Measurements from ENCODE around the gene GNAZ.

GNAZ gene

DNA sequence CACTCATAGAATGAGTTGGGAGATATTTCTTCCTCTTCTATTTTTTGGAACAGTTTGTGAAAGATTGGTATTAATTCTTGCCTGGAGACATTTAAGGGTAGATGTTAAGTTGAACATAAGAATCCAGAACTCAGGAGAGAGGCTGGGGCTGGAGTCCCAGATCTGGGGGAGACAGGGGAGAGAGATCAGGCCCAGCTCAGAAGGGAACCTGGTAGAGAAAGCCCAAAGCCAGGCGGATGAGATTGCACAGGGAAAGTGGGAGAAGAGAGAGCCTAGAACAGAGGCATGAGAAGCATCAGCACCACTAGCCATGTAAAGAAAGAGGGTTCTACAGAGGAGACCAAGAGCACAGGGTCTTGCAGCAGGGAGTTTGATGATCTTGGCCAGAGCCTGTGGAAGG, 13.0 kb upstream of the GNAZ start:
- Mint-ChIP-seq H3K4me1 (ENCODE audit: low read depth) (no peaks in the 10 kb centered on the region), H3K27ac (no peak overlapping the region), H3K4me3 (no peak overlapping the region), H3K9me3 (ENCODE audit: low read depth) (no peaks in the 10 kb centered on the region), H3K36me3 (no peaks in the 10 kb centered on the region), H3K27me3 (peaks cover 3% of the 10 kb centered on the region)

DNA sequence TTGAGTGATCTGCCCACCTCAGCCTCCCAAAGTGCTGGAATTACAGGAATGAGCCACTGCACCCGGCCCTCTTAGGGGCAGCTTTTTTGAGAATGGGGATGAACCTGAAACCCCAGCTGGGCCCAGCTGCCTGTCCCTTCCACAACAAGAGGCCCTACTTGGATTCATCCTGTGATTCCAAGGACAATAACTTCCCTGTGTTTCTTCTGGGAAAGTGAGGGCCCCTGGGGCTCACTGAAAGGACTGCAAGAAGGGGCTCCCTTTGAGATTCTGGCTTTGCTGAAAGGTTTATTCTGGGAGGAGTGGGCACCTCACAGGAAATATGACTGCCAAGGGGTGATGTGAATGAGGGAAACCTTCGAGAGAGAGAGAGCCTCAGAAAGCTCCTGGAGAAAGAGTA, 12.3 kb upstream of the GNAZ start:
- Mint-ChIP-seq H3K4me3 (no peak overlapping the region), H3K36me3 (no peaks in the 10 kb centered on the region), H3K27me3 (peaks cover 3% of the 10 kb centered on the region), H3K4me1 (ENCODE audit: low read depth) (no peaks in the 10 kb centered on the region), H3K27ac (no peak overlapping the region), H3K9me3 (ENCODE audit: low read depth) (no peaks in the 10 kb centered on the region)

DNA sequence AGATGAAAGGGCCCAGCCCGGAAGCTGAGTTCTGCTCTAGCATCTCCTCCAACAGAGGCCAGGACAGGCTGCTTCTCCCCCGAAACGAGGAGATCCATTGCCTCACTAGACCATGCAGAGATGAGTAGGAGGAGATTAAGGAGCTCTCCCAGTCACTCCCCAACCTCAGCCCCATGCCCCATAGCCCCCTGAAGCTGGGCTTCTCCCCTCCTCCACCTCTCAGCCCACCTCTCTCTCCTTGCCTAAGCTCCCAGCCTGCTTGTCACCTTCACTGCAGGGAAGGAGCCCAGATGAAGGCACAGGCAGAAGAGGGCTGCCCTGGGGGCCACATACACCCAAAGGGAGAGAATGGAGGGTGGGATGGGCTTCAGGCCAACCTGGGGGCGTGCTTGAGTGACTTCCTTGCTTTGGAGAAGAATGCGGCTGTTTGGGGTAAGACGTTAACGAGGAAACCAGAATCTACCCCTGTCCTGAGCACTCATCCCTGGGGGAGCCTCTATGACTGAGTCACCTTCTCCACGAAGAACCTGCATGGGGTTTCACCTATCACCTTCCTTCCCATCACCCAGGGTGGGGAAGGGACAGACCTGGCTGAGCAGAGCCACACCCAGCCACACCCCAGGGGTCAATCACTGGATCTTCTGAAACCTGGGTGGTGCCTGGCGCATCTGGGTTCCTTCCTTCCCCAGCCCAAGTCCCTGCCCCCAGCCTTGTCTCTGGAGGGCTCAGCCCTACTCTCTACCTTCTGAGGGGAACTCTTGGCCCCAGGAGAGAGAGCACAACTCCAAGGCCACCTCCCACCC, 11.6 kb upstream of the GNAZ start:
- Mint-ChIP-seq H3K27me3 (peaks cover 2% of the 10 kb centered on the region), H3K27ac (no peak overlapping the region), H3K4me1 (ENCODE audit: low read depth) (no peaks in the 10 kb centered on the region), H3K36me3 (no peaks in the 10 kb centered on the region), H3K9me3 (ENCODE audit: low read depth) (no peaks in the 10 kb centered on the region), H3K4me3 (no peak overlapping the region)

DNA sequence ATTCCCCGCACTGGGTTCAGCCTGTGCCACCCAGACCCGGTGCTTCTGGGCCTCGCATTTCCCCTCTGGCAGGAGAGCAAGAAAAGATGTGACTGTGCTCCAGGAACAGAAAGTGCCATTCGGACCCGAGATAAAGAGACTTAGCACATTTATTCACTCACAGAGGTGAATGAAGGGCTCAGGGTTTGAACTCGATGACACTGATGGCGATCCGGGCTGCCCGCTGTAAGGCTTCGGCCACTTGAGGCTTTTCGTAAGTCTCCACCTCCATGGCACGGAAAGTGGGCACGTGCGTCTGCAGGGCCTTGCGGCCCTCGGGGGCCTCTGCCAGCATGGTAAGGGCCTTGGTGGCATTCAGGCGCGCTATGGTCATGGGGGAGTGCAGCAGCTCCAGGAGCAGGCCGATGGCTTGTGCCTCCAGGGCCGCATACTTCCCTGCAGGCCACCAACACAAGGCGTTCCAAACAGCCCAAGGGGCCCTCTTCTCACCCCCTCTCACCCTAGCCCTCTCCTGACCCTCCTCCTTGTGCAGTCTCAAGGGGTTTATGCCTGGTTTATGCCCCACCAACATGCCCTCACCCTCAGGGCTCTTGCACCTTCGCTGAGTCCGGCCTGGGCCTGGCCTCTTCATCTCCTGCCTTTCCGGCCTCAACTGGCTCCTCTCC, 10.9 kb upstream of the GNAZ start:
- Mint-ChIP-seq H3K36me3 (no peaks in the 10 kb centered on the region), H3K27ac (no peak overlapping the region), H3K4me1 (ENCODE audit: low read depth) (no peaks in the 10 kb centered on the region), H3K27me3 (peaks cover 2% of the 10 kb centered on the region), H3K4me3 (no peak overlapping the region), H3K9me3 (ENCODE audit: low read depth) (no peaks in the 10 kb centered on the region)

DNA sequence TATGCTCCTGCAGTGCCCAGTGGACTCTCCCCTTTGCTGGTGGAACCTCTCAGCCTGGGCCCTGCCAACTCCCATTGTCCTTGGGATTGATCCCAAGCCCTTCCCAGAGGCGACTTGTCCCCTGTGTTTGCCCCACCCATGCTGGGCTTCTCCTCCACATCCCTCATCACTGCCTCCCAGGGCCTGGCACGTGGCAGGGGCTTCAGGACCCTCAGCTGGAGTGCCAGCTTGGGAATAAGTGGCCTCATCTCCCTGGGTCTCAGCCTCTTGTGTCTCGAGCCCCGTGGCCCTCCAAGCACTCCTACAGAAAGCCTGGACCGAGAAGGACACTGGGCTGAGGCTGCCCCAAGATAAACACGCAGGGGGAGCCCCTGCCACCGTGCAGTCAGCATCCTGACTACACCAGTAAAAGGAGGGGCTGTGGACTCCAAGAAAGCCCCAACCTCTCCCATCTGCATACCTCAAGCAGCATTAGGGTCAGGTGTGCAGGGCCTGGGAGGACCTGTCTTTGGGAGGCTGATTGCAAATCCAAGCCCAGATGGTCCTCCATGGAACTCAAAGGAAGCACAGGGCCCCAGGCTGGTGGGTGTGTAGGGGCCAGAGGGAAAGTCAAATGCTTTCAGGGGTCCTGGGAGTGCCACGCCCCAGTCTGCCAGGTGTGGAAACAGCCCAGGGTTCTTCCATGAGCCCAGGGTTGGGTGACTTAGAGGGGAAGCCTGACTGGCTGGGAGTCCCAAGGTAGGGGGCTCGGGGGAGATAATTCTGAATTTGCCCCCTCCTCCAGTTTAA, 9.5 kb upstream of the GNAZ start:
- Mint-ChIP-seq H3K36me3 (no peaks in the 10 kb centered on the region), H3K27ac (no peak overlapping the region), H3K4me3 (no peak overlapping the region), H3K4me1 (ENCODE audit: low read depth) (no peaks in the 10 kb centered on the region), H3K9me3 (ENCODE audit: low read depth) (no peaks in the 10 kb centered on the region), H3K27me3 (peaks cover 2% of the 10 kb centered on the region)

DNA sequence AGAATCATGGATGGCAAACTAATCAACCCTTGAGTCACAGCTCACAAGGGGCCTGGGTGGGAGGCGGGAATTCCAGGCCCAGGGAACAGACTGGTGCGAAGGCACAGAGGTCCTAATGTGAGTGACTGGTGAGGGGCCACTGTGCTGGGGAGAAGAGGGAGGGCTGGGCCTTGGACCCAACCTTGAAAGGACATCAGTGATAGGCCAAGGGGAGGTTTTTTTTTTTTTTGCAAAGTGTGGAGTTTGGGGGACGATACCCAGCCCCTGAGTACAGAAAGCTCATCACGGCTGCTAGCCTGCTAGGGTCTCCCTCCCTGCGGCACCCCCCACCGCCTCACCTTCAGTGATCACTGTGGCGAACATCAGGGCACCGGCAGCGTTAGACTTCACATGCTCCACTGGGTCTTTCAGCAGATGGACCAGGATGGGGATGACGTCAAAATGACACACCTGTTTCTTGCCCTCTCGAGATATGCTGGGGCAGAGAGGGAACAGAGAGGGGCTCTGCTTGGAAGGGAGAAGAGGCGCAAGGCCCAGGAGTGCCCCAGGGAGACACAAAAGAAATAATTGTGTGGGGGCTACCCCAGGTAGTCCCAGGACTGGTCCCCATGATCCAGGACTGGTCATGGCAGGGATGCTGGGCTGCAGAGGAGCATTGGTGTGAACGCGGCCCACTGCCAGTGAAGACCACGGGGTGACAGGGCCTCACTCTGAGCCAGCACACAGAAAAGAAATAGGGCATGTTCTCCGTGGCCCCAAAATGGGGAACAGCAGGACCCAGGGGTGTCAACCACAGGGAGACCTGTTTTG, 8.6 kb upstream of the GNAZ start:
- peaks cover 2% of the 10 kb centered on the region for H3K27me3 Mint-ChIP-seq

DNA sequence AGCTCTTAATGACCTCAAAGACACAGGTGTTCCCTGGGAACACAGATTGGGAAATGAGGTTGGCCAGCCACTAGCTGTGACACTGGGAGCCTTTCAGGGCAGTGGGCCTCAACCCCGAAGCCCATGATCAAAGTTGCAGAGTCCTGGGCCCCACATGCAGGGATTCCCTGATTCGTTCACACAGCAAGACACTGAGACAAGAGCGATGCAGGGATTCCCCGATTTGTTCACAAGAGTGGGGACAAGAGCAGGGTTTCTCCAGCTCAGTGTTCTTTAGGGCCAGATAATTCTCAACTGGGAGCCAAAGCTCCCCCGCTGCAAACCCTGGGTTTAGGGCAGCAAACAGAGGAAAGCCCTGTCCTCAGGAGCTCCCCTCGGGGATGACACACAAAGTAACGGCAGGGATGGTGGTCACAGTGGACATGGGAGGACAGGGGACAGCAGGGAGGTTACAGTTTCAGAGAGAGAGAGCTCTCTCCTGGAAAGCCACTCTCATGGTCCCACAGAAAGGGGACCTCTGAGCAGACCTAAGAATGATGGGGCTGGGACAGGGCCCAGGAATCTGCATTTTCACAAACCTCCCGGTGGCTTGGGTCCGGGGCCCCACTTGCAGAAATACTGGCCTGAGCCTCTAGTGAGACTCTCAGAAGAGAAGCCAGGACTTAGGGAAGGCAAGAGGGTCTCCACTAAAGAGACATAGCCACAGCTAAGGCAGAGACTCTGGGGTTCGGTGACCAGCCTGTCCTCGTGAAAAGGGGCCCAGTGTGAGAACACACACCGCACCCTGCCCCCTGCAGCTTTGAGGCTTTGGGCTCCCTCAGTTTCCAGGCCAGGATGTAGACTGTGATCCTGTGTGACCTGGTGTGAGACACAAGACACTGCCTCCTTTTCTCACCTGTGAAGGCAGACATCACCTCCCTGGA, 7.4 kb upstream of the GNAZ start:
- H3K9me3 Mint-ChIP-seq (ENCODE audit: low read depth) = no peaks in the 10 kb centered on the region
- H3K4me3 Mint-ChIP-seq = no peak overlapping the region
- no peak overlapping the region for H3K27ac Mint-ChIP-seq
- H3K27me3 Mint-ChIP-seq = no peaks in the 10 kb centered on the region
- no peaks in the 10 kb centered on the region for H3K36me3 Mint-ChIP-seq
- H3K4me1 Mint-ChIP-seq (ENCODE audit: low read depth) = no peaks in the 10 kb centered on the region

More for the DNA sequence above, 8.6 kb upstream of the GNAZ start:
- Mint-ChIP-seq H3K36me3 (no peaks in the 10 kb centered on the region), H3K27ac (no peak overlapping the region), H3K4me1 (ENCODE audit: low read depth) (no peaks in the 10 kb centered on the region), H3K4me3 (no peak overlapping the region), H3K9me3 (ENCODE audit: low read depth) (no peaks in the 10 kb centered on the region)

DNA sequence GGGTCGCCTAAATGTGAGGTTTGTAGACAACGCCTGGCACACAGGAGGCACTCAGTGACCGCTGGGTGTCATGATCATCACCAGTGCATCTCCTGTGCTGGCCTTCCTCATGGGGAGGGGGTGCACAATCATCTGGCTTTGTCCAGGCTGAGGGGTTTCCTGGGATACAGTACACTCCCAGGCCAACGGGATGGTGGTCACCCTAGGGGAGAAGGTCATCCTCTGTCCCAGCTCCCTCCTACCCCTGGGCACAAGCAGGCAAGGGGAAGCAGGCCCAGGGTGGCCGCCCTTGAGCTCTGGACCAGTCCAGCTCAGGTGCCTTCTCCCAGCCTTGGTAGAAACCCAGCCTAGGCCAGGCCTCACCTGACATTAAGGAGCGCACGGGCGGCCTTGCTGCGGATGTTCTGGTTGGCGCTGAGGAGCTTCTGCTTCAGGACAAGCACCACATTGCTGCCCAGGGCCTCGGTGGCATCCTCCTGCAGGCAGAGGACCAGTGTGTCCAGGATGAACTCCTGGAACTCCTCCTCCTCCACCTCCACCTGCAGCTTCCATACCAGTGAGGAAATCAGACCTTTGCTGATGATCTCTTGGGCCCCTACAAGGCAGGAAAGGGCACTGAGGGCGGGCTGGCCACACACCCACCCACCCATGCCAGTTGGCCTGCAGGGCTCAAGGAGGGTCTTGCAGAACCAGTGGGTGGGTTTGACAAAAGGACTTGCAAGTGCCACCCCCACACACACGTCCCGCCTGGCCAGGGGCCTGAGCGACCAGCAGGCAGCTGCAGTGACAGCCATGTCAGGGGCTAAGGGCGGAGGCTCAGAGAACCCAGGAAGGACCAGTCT, 6.6 kb upstream of the GNAZ start:
- H3K9me3 Mint-ChIP-seq (ENCODE audit: low read depth) = no peaks in the 10 kb centered on the region
- H3K27ac Mint-ChIP-seq = no peak overlapping the region
- H3K4me3 Mint-ChIP-seq = no peak overlapping the region
- H3K36me3 Mint-ChIP-seq = no peaks in the 10 kb centered on the region
- H3K4me1 Mint-ChIP-seq (ENCODE audit: low read depth) = no peaks in the 10 kb centered on the region
- H3K27me3 Mint-ChIP-seq = no peaks in the 10 kb centered on the region

DNA sequence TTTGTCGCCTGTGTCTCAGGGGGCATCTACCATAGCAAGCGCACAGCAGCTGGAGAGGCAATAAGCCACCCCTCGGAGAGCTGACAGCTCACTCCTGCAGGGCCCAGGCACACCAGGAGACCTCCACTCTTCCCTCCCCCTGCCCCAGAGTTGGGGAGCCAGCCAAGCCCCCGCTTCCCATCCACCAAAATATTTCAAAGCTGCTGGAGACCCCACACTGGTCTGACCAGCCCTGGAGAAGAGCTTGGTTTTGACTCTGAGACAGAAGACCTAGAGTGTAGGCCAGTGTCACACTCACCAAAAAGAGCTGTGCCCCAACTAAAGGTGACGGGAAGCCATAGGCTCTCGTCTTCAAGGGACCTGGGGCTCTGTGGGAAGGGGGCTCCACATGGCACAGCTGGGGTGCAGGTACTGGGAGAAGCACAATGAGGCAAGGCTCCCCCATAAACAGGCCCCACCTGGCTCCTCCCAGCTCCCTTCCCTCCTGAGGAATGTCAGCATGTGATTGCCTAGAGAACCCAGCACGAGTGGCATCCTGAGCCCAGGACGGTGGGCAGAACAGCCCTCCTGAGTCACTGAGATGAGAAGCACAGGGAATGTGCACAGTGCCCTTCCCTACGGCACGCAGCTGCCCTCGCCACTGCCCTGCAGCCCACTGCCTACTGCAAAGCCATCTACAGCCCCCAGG, 5.8 kb upstream of the GNAZ start:
- Mint-ChIP-seq H3K4me3 (no peak overlapping the region), H3K36me3 (no peaks in the 10 kb centered on the region), H3K27ac (no peak overlapping the region), H3K4me1 (ENCODE audit: low read depth) (peaks cover 1% of the 10 kb centered on the region), H3K27me3 (no peaks in the 10 kb centered on the region), H3K9me3 (ENCODE audit: low read depth) (no peaks in the 10 kb centered on the region)

DNA sequence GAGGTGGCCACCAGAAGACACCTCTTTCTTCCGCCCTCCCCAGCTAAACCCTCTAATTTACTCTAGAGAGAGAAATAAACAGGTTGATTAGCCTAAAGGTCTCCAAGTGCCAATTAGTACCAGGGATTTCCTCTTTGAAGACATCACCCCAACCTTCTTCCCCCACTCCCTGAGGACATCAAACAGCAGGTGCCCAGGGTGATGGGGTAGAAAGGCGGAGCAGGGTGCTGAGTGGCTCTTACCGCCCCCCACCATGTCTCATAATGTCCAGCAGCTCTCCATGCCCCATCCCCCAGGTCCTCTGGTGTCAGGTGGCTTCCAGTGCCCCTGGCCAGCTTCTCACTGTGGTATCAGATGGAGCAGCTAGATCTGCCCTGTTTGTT, 5.3 kb upstream of the GNAZ start:
- H3K4me1 Mint-ChIP-seq (ENCODE audit: low read depth) = peaks cover 4% of the 10 kb centered on the region
- no peaks in the 10 kb centered on the region for H3K9me3 Mint-ChIP-seq (ENCODE audit: low read depth)
- no peaks in the 10 kb centered on the region for H3K36me3 Mint-ChIP-seq
- no peaks in the 10 kb centered on the region for H3K27me3 Mint-ChIP-seq
- no peak overlapping the region for H3K27ac Mint-ChIP-seq
- no peak overlapping the region for H3K4me3 Mint-ChIP-seq

DNA sequence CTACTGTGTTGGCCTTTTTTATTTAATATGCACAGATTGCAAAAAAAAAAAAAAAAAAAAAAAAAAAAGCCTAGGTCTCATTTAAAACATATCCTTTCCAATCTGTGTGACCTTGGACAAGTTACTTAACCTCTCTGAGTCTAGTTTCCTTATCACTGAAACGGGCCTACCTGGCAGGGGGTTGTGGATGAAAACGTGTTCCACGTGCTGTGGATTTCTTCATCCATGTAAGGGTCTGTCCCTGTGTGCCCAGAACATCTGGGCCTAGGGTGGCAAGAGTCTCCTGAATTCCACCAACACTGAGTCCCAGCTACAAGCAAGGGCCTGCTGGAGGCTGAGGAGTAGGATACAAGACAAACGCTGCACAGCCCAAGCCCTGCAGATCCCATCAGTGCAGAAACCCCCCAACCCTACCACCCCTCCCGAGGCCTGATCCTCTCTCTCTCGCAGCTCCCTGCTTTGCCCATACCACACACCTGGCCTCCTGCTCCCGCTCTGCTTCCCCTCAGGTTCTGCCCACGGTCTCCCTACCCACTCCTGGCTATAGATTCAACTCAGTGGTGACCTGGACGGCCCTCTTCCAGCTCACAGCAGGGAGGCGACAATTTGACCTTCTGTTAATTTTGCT, 4.7 kb upstream of the GNAZ start:
- Mint-ChIP-seq H3K4me1 (ENCODE audit: low read depth) (peaks cover 4% of the 10 kb centered on the region), H3K27ac (no peak overlapping the region), H3K27me3 (no peaks in the 10 kb centered on the region), H3K4me3 (no peak overlapping the region), H3K36me3 (no peaks in the 10 kb centered on the region), H3K9me3 (ENCODE audit: low read depth) (no peaks in the 10 kb centered on the region)

DNA sequence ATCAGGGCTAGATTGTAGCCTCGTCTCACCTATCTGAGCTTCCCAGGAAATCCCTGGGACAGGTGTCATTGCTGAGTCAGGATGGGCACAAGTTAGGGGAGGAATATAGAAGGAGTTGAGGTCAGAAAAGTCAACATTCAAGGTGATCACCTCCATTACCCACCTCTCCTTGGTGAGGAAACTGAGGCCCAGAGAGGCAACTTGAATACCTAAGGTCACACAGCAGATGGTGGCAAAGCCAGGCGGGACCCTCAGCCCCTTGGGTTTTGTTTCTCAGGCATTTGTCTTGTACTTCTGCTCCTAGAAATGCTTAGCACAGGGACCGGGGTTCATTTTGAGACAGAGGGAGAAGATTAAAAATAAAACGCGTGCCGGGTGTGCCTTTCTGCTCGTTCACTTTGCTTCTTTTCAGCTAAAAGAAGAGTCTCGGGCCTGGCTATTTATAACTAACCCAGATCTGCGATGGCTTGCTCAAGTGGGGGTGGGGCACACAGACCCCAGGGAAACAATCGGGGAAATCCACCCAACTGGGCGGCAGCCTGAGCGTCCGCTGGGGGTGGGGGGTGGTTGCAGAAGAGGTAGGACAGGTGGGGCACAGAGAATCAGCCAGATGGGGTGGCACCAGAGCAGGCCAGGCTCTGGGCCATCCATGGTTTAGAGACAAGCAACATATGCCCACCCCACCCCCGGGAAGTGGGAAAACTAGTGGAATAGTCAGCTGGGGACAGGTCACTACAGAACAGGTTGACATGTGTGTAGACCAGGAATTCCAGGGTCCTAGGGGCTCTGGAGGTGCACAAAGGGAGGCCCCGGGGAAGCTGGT, 3.9 kb upstream of the GNAZ start:
- Mint-ChIP-seq H3K36me3 (no peaks in the 10 kb centered on the region), H3K9me3 (ENCODE audit: low read depth) (no peaks in the 10 kb centered on the region), H3K4me1 (ENCODE audit: low read depth) (peaks cover 7% of the 10 kb centered on the region), H3K4me3 (no peak overlapping the region), H3K27ac (no peak overlapping the region), H3K27me3 (no peaks in the 10 kb centered on the region)
